Right lobe of liver (tissue), 6 donors: ENCODE data around the gene TMEM247. TPM values are rescaled to one million over a fixed set of nuclear protein-coding genes. Genes with fewer than 3 reads are reported as not detected.
A peak's percentile ranks its signal among the peaks of the same experiment; 100 is the strongest.

Source experiments
- ATAC-seq, 4 donors: fragments of 200-7000 bp; cut with Tn5 transposase; one replicate each; pipeline ENCODE4 v1.9.1; 2020; ENCODE audit warnings: mild to moderate bottlenecking in 4 of 4, moderate library complexity in 4 of 4
- DNase-seq, 3 donors: peaks; one replicate each; pipeline ENCODE4 v3.0.0-alpha.2; 2020
- H3K27ac ChIP-seq, 3 donors: fragments of 200-600 bp; one replicate each; pipeline ENCODE4 v1.8.0; 2022
- H3K27me3 ChIP-seq, 2 donors: fragments of 200-600 bp; one replicate each; pipeline ENCODE4 v1.8.0; 2022
- H3K36me3 ChIP-seq, 4 donors: fragments of 200-600 bp; sonication (generic) in 1 of 4; one replicate each; pipeline versions ENCODE4 v1.5.1 to v1.8.0; 2017 to 2022; ENCODE audit warnings: control low read depth in 1 of 4
- H3K4me1 ChIP-seq, 4 donors: fragments of 200-600 bp; sonication (generic) in 1 of 4; one replicate each; pipeline versions ENCODE4 v1.5.1 to v1.8.0; 2017 to 2022; ENCODE audit warnings: control low read depth in 1 of 4
- H3K4me3 ChIP-seq, 3 donors: fragments of 200-600 bp; one replicate each; pipeline ENCODE4 v1.8.0; 2022
- H3K9me3 ChIP-seq, 4 donors: fragments of 200-600 bp; sonication (generic) in 1 of 4; one replicate each; pipeline versions ENCODE4 v1.5.1 to v1.8.0; 2017 to 2022; ENCODE audit warnings: control low read depth in 1 of 4
- POLR2A ChIP-seq: fragments of 450-650 bp; IDR thresholded peaks from one replicate; pipeline ENCODE4 v1.6.1; 2017; ENCODE audit warnings: antibody characterized with exemption, mild to moderate bottlenecking
- WGBS: methylation state at CpG from one replicate; pipeline ENCODE4 v1.1.6; 2018; ENCODE audit warnings: low coverage, low lambda C conversion rate; ENCODE audit not compliant: insufficient coverage; ENCODE audit errors: missing lambda C conversion rate; 5-methylcytosine and 5-hydroxymethylcytosine counted together
- intact Hi-C, 2 donors: fragments of 100-400 bp; cut with DNase I; formaldehyde crosslinking; loops; one replicate each; pipeline versions ENCODE4 v1.11.2 to v1.14.1; 2022
- total RNA-seq, 6 experiments: library from RNA; depleted of rRNA in 2 of 6; stranded (reverse); fragments of >200 nt in 2 of 6; fragmentation: NEBNext Ultra II Directional in 3 of 6; extraction: Animal tissue kit (Norgen Biotek cat#: 25700) in 3 of 6; gene quantifications; one replicate each; pipeline versions ENCODE4 v1.1.0 to v1.2.4, GENCODE V29; 2016 to 2023
- TF ChIP-seq, protein P1 (sequence below), 4 donors: fragments of 200-600 bp in 3 of 4; fragments of 450-650 bp in 1 of 4; IDR thresholded peaks; one replicate each; pipeline versions ENCODE4 v1.5.1 to v1.8.0; 2016 to 2022; ENCODE audit warnings: antibody characterized with exemption in 4 of 4, mild to moderate bottlenecking in 2 of 4
- donor health status: DM: no; HTN: yes; CAD: no.
- donor health status: DM: no; HTN: no; CAD: no.
- donor health status: DM: no; HTN: no; CAD: no.
- donor health status: DM: no; HTN: yes; CAD: no.
- donor health status: DM: no; HTN: yes; CAD: no.

The TMEM247 gene
- total RNA-seq, 6 experiments from 2014 or later: not detected

DNA sequence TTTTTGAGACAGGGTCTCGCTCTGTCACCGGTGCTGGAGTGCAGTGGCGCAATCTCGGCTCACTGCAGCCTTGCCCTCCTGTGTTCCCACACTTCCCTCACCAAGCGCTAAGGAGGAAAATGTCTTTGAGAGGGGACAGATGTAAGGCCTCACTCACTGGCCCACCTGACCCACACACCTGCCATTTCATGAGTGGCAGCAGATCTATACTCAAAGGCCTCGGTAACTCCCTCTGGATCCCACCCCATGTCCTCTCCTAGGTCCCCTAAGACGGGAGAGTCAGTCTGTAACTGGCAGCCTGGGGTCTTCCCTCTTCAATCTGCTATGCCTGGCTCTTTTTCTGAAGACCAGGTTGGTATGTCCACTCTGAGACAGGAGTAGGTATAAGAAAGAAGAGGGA, 12.9 kb downstream of the TMEM247 start:
- intact Hi-C loops: no loop called here
- Histone ChIP-seq H3K9me3 (no peaks in the 10 kb centered on the region), H3K4me1 (no peaks in the 10 kb centered on the region), H3K27ac (no peak overlapping the region), H3K4me3 (no peak overlapping the region), H3K27me3 (no peaks in the 10 kb centered on the region), H3K36me3 (no peaks in the 10 kb centered on the region)
- 69% methylated on average over 7 of the region's 7 CpGs for WGBS
- DNase-seq (no peak), ATAC-seq (no peak)
- TF ChIP-seq POLR2A: no peak
- TF ChIP-seq, protein P1, sequence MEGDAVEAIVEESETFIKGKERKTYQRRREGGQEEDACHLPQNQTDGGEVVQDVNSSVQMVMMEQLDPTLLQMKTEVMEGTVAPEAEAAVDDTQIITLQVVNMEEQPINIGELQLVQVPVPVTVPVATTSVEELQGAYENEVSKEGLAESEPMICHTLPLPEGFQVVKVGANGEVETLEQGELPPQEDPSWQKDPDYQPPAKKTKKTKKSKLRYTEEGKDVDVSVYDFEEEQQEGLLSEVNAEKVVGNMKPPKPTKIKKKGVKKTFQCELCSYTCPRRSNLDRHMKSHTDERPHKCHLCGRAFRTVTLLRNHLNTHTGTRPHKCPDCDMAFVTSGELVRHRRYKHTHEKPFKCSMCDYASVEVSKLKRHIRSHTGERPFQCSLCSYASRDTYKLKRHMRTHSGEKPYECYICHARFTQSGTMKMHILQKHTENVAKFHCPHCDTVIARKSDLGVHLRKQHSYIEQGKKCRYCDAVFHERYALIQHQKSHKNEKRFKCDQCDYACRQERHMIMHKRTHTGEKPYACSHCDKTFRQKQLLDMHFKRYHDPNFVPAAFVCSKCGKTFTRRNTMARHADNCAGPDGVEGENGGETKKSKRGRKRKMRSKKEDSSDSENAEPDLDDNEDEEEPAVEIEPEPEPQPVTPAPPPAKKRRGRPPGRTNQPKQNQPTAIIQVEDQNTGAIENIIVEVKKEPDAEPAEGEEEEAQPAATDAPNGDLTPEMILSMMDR (IDR thresholded peaks at IDR 0.05): no peak

DNA sequence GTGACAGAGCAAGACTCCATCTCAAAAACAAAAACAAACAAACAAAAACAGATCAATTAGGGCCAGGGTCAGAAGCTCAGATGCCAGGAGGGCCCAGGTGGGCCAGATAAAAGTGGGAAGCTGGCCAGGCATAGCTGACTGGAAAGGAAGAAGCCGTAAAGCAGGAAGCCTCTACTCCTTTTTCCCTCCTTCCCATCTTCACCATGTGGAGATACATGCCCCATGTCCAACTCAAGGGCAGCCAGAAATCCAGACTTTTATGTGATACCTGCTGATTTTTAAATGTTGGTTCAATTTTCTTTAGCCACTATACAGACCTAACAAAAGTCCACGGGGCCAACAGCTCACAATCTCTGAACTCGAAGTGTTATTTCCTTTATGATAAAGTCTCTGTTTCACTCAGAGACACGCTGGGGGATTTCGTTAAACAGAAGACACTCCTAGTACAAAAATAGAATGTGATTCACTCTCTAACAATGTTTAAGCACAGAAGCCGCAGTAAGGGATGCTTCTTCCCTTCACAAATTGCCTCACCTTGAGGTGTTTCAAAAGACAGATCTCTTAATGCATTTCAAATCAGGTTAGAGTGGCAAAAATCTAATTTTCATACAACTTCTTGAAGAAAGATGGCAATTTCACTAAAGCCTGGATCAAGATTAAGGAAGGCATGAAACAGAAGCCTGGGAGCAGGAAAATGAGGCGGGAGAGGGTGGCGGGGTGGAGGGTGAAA, 14.0 kb downstream of the TMEM247 start:
- intact Hi-C loops: no loop called here
- TF ChIP-seq, protein P1 (IDR thresholded peaks at IDR 0.05): no peak
- TF ChIP-seq POLR2A: no peak
- ATAC-seq (peak in 1 of 4 donors; percentile 13), DNase-seq (no peak)
- no peak overlapping the region for H3K27ac ChIP-seq
- no peaks in the 10 kb centered on the region for H3K27me3 ChIP-seq
- 56% methylated on average over 8 of the region's 8 CpGs for WGBS
- H3K36me3 ChIP-seq: no peaks in the 10 kb centered on the region
- no peaks in the 10 kb centered on the region for H3K4me1 ChIP-seq
- H3K4me3 ChIP-seq: no peak overlapping the region
- no peaks in the 10 kb centered on the region for H3K9me3 ChIP-seq

- WGBS: 54% methylated on average over 4 of the region's 4 CpGs
- Histone ChIP-seq H3K27ac (no peak overlapping the region), H3K36me3 (no peaks in the 10 kb centered on the region), H3K4me3 (no peak overlapping the region), H3K27me3 (no peaks in the 10 kb centered on the region), H3K9me3 (no peaks in the 10 kb centered on the region), H3K4me1 (no peaks in the 10 kb centered on the region)
- no peak for TF ChIP-seq POLR2A
- TF ChIP-seq, protein P1 (IDR thresholded peaks at IDR 0.05): no peak
- ATAC-seq (no peak), DNase-seq (no peak)
- intact Hi-C loops: no loop called here
Measured at GRCh38 chr2:46493971-46494250, 14.5 kb downstream of the TMEM247 start.

- H3K27me3 ChIP-seq: no peaks in the 10 kb centered on the region
- DNase-seq (no peak), ATAC-seq (no peak)
- H3K27ac ChIP-seq: no peak overlapping the region
- no peak for TF ChIP-seq POLR2A
- TF ChIP-seq, protein P1 (IDR thresholded peaks at IDR 0.05): no peak
- intact Hi-C loops: no loop called here
- no peaks in the 10 kb centered on the region for H3K4me1 ChIP-seq
- no peaks in the 10 kb centered on the region for H3K36me3 ChIP-seq
- H3K9me3 ChIP-seq: no peaks in the 10 kb centered on the region
- H3K4me3 ChIP-seq: no peak overlapping the region
- 100% methylated on average over 4 of the region's 4 CpGs for WGBS
Measured at GRCh38 chr2:46494596-46494995, 15.2 kb downstream of the TMEM247 start.
